Stimulated activated CD8-positive, alpha-beta memory T cell treated with anti-CD3 and anti-CD28 coated beads, Interleukin-7, amount 100 ng/mL, for 4 hours (primary cell): ENCODE data around the gene CCDC85B.

ENCODE experiments used
- DNase-seq, 2 donors: peaks; one replicate each; pipeline ENCODE4 v3.0.0-alpha.2; 2020; ENCODE audit warnings: low read depth in 2 of 2

The CCDC85B gene

GRCh38 chr11:65911682-65912568 is 21.5 kb downstream of the CCDC85B start:
- DNase-seq: no peak

- no peak for DNase-seq
Observed at GRCh38 chr11:65912845-65913244, 22.4 kb downstream of the CCDC85B start.

- no peak for DNase-seq
Observed at GRCh38 chr11:65915101-65915820, 24.8 kb downstream of the CCDC85B start.

GRCh38 chr11:65915821-65916251 is 25.4 kb downstream of the CCDC85B start:
- DNase-seq: no peak

GRCh38 chr11:65916391-65916790 is 25.9 kb downstream of the CCDC85B start:
- no peak for DNase-seq

- no peak for DNase-seq
Observed at GRCh38 chr11:65917077-65917433, 26.6 kb downstream of the CCDC85B start.

GRCh38 chr11:65917434-65918210 is 27.1 kb downstream of the CCDC85B start:
- DNase-seq: no peak

- no peak for DNase-seq
Observed at GRCh38 chr11:65918211-65919140, 28.0 kb downstream of the CCDC85B start, which contains the start of gene C11orf68. TSS of gene C11orf68 (minus strand) at chr11:65919062. CDS start at chr11:65919031, 31 bp downstream.

- peak; percentile 96 to 100 for DNase-seq
Observed at GRCh38 chr11:65919141-65919572, 28.7 kb downstream of the CCDC85B start, which contains the start of gene DRAP1. TSS of gene DRAP1 (plus strand) at chr11:65919426. CDS start at chr11:65919502, 76 bp downstream.

GRCh38 chr11:65919573-65920371 is 29.3 kb downstream of the CCDC85B start:
- peak in 1 of 2 donors; percentile 36 for DNase-seq

- DNase-seq: no peak
Observed at GRCh38 chr11:65920372-65920802, 29.9 kb downstream of the CCDC85B start.

GRCh38 chr11:65921033-65921555 is 30.6 kb downstream of the CCDC85B start:
- DNase-seq: no peak

GRCh38 chr11:65921876-65922275 is 31.4 kb downstream of the CCDC85B start:
- DNase-seq: no peak

- no peak for DNase-seq
Observed at GRCh38 chr11:65922565-65922964, 32.1 kb downstream of the CCDC85B start.

- no peak for DNase-seq
Observed at GRCh38 chr11:65925397-65925796, 34.9 kb downstream of the CCDC85B start.

GRCh38 chr11:65927904-65928397 is 37.5 kb downstream of the CCDC85B start:
- DNase-seq: peak; percentile 66 to 70

- no peak for DNase-seq
Observed at GRCh38 chr11:65928667-65929066, 38.2 kb downstream of the CCDC85B start.

- DNase-seq: no peak
Observed at GRCh38 chr11:65931773-65932557, 41.5 kb downstream of the CCDC85B start.

GRCh38 chr11:65932558-65932919 is 42.1 kb downstream of the CCDC85B start:
- DNase-seq: no peak
